ENCODE data around the gene OR2C1. TPM values are rescaled to one million over a fixed set of nuclear protein-coding genes. Genes with fewer than 3 reads are reported as not detected.
A peak's percentile ranks its signal among the peaks of the same experiment; 100 is the strongest.

Gene OR2C1
- not detected for total RNA-seq
- long read RNA-seq: 0 reads

- intact Hi-C loops (cut with DNase I): no loop called here
These were observed at the start of gene OR2C1 for GRCh38 chr16:3355589-3355988. TSS of gene OR2C1 (plus strand) at chr16:3355889. CDS start at chr16:3355941, 52 bp downstream.

DNA sequence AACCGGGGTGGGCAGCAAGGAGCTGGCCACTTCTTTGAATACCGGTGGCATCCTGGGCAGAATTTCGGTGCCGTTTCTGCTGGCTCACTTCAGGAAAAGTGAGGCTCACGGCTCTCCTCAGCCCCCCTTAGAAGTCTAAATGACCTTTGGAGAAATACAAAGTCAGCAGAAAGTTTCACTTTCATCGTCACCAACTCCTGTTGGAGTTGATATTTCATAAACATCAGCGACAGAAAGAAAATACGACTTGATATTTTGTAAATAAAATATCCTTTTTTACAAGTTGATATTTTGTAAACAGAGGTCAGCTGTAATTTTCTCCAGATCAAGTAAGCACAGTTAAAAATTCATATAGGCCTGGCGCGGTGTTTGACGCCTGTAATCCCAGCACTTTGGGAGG, 49.6 kb upstream of the OR2C1 start:
- intact Hi-C loops (cut with DNase I): no loop called here
- DNase-seq (ENCODE audit: low spot score): no peak

More at GRCh38 chr16:3355589-3355988, at the start of gene OR2C1:
- DNase-seq (ENCODE audit: low spot score): no peak

- no peak for DNase-seq (ENCODE audit: low spot score)
These were observed 44.2 kb upstream of the OR2C1 start for GRCh38 chr16:3311496-3311895.

GRCh38 chr16:3317315-3317999, 38.2 kb upstream of the OR2C1 start:
- intact Hi-C loops (cut with DNase I): no loop called here
- DNase-seq (ENCODE audit: low spot score): no peak

More at GRCh38 chr16:3311496-3311895, 44.2 kb upstream of the OR2C1 start:
- intact Hi-C loops (cut with DNase I): no loop called here

DNA sequence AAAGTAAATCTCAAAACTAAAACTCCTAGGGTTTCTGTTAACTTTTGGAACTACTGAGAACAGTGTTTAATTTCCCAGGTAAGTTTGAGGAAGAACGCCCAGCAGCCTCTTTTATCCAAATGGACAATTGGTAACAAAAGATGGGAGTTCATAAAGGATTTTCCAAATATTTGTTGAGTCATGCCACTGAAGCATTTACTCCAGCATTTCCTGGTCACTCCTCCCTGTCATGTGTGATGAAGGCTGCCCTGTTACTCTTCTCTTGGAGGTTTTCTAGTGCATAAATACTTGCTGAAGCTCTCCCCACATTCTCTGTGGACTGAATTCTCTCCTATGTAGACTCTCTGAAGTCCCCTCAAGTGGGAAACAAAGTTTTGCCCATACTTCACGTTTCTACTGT, 33.9 kb upstream of the OR2C1 start:
- intact Hi-C loops (cut with DNase I): no loop called here
- DNase-seq (ENCODE audit: low spot score): no peak

GRCh38 chr16:3327514-3327913, 28.2 kb upstream of the OR2C1 start:
- DNase-seq (ENCODE audit: low spot score): no peak
- intact Hi-C loops (cut with DNase I): no loop called here

DNA sequence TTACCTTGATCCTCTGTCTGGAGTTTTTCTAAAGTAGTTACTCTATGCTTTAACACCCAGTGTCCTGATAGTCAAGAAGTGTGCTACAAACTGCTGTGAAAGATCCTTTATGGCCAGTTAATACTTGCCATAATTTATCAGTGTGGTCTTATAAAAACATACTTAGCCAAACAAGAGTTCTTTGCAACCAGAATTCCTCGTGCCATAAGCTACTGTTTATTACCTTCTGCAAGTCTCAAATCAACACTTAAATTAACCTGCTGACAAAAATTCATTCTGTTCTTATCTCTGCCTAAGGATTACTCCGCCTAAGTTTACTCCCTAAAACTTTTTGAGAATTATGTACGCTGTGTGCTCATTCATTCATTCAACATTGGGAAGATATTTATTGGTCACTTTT, 27.6 kb upstream of the OR2C1 start:
- intact Hi-C loops (cut with DNase I): no loop called here
- no peak for DNase-seq (ENCODE audit: low spot score)

- intact Hi-C loops (cut with DNase I): no loop called here
These were observed 27.0 kb upstream of the OR2C1 start for GRCh38 chr16:3328643-3329042.

DNA sequence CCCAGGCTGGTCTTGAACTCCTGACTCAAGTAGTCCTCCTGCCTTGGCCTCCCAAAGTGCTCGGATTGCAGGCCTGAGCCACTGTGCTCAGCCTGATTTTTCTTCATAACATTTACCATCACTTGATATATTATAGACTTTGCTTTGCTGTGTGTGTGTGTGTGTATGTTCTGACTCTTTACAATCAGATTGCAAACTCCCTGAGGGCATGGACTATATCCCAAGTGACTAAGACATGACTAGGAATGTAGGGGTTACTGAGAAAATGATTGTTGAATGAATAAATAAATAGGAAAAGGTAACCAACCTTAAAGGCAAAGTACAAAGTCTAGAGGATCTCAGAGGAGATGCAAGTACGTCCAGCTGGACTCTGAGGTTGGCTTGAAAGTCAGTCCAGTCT, 9.6 kb upstream of the OR2C1 start:
- intact Hi-C loops (cut with DNase I): no loop called here

More at GRCh38 chr16:3328643-3329042, 27.0 kb upstream of the OR2C1 start:
- DNase-seq (ENCODE audit: low spot score): no peak

GRCh38 chr16:3347586-3347985, 8.1 kb upstream of the OR2C1 start:
- DNase-seq (ENCODE audit: low spot score): no peak
- intact Hi-C loops (cut with DNase I): no loop called here

More for the DNA sequence above, 9.6 kb upstream of the OR2C1 start:
- no peak for DNase-seq (ENCODE audit: low spot score)

DNA sequence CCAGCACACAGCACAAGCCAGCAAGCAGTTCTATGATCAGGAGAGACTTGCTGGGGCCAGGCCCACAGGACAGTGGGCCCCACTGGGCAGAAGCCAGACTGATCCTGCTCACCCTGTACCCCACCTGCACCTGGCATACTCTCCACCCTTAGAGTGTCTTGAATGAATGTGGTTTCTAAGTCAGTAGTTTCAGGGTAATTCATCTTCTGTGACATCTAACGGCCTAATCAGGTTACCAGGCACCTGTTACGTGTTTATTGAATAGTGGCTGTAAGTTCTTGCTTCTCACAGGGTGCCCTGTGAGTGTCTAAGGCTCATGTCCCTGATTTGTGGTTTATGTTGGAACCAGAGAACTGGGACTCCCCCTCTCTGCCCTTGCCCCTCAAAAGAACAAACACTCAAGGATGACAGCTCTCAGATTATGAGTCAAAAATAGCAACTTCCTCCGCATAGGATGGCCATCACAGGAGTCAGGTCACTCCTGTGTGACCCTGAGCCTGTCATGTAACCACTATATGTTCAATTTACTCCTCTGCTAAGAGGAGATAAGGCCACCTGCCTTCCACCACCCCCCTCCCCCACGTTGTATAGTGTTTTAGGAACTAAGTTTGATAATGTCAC, 7.0 kb upstream of the OR2C1 start:
- no peak for DNase-seq (ENCODE audit: low spot score)
- intact Hi-C loops (cut with DNase I): no loop called here

- no peak for DNase-seq (ENCODE audit: low spot score)
- intact Hi-C loops (cut with DNase I): no loop called here
These were observed 6.5 kb upstream of the OR2C1 start for GRCh38 chr16:3349175-3349574.

GRCh38 chr16:3356118-3356517, 429 bp downstream of the OR2C1 start:
- intact Hi-C loops (cut with DNase I): no loop called here
- DNase-seq (ENCODE audit: low spot score): no peak

- no peak for DNase-seq (ENCODE audit: low spot score)
- intact Hi-C loops (cut with DNase I): no loop called here
These were observed 3.2 kb downstream of the OR2C1 start for GRCh38 chr16:3358871-3359270.

DNA sequence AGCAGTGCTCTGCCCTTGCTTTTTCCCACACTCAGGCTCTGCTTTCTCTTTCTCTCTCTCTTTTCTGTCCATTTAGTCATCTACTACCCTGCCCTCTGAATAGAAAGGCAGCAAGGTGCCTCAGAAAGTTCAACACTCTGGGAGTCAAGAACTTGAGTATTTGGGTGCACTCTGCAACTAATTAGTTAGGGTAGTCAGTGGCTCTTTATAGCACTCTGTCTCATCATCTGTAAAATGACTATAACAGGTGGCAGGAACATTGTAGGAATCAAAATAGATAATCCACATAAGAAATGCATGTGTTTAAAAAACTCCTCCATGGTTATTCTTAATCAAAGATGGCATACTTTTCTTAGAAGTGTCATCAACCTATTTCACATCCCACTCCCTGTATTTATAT, 7.2 kb downstream of the OR2C1 start:
- intact Hi-C loops (cut with DNase I): no loop called here
- DNase-seq (ENCODE audit: low spot score): no peak

DNA sequence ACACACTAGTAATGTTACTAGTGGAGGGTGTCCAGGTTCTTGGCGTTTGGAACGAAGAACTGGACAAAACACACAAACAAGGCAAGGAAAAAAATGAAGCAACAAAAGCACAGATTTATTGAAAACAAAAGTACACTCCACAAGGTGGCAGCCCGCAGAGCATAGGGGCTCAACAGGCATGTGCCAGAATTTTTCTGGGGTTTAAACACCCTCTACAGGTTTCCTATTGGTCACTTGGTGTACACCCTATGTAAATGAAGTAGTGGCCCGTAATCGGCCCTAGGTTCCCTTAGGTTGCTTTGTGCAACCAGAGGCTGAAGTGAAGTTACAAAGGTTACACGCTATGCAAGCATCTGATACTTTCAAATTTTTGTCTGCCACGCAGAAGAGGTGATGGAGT, 8.1 kb downstream of the OR2C1 start:
- intact Hi-C loops (cut with DNase I): no loop called here
- no peak for DNase-seq (ENCODE audit: low spot score)

GRCh38 chr16:3364774-3365427, 9.2 kb downstream of the OR2C1 start:
- peak; percentile 92 for DNase-seq (ENCODE audit: low spot score)
- intact Hi-C loops (cut with DNase I): no loop called here

DNA sequence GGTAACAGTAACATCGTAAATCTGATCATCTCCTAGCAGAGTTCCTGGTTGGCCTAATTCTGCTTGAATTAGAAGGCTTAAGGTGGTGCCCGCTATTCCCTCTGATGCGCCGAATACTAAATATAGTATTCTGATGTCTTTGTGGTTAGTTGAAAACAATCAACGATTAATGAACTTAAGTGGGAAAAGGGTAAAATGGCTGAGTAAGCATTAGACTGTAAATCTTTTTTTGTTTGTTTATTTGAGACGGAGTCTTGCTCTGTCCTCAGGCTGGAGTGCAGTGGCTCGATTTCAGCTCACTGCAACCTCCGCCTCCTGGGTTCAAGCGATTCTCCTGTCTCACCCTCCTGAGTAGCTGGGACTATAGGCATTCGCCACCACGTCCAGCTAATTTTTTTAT, 13.4 kb downstream of the OR2C1 start:
- no peak for DNase-seq (ENCODE audit: low spot score)
- intact Hi-C loops (cut with DNase I): no loop called here

DNA sequence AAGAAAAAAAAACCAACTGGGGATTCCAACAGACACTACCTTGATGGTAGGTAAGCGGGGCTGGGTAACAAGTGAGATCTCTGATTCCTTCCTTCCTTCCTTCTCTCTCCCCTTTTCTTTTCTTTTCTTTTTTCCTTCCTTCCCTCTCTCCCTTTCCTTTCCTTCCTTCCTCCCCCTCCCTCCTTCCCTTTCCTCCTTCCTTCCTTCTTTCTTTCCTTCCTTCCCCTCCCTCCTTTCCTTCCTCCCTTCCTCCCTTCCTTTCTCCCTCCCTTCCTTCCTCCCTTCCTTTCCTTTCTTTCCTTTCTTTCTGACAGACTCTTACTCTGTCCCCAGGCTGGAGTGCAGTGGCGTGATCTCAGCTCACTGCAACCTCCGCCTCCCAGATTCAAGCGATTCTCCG, 20.0 kb downstream of the OR2C1 start:
- intact Hi-C loops (cut with DNase I): no loop called here
- no peak for DNase-seq (ENCODE audit: low spot score)

DNA sequence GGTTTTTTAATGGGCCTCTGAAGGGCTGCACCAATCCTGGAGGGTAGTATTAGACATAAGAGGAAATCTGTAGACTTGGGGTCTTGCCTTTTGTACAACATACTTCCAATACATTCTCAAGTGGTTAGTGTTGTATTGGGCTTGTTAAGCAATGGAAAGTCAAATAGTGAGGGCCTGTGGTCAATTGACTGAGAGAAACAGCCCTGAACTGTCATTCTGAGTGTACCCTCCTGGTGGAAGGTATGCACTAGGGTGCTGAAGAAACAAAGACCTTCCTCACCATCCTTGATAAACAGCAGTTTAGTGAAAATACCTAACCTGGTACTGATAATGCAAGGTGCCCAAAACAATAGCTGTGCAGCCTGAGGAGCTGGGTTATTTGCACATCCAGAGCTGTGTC, 22.2 kb downstream of the OR2C1 start:
- DNase-seq (ENCODE audit: low spot score): no peak
- intact Hi-C loops (cut with DNase I): no loop called here

DNA sequence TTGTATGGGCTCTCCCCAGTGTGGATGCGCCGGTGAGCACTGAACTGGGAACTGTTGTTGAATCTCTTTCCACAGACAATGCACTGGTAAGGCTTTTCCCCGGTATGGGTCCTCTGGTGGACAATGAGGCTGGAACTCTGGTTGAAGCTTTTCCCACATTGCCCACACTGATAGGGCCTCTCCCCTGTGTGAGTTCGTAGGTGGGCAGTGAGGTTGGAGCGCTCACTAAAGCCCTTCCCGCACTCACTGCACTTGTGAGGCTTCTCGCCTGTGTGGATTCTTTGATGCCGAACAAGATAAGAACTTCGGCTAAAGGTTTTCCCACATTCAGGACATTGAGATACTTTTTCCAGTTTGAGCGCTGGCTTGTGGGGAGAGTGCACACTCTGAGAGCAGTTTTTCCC, 27.4 kb downstream of the OR2C1 start:
- intact Hi-C loops (cut with DNase I): no loop called here
- no peak for DNase-seq (ENCODE audit: low spot score)
